Cardiac muscle cell (in vitro differentiated cells and primary cell): ENCODE results near the gene CREB3L1. TPM values are rescaled to one million over a fixed set of nuclear protein-coding genes. Genes with fewer than 3 reads are reported as not detected.
A peak's percentile ranks its signal among the peaks of the same experiment; 100 is the strongest.

ENCODE experiments used
- DNase-seq, 2 donors: peaks; one replicate each; pipeline versions ENCODE4 v3.0.0 to v3.0.0-alpha.2; 2010 to 2017; ENCODE audit warnings: low read depth in 1 of 2, low spot score in 1 of 2
- H3K27ac ChIP-seq: fragments of 200-600 bp; sonication (generic); 2 replicates; pipeline ENCODE4 v1.5.1; 2016
- H3K27me3 ChIP-seq: fragments of 200-600 bp; sonication (generic); 2 replicates; pipeline ENCODE4 v1.6.0; 2016; ENCODE audit warnings: control low read depth
- H3K36me3 ChIP-seq: fragments of 200-600 bp; sonication (generic); 2 replicates; pipeline ENCODE4 v1.5.1; 2016; ENCODE audit warnings: control low read depth
- H3K4me1 ChIP-seq: fragments of 200-600 bp; sonication (generic); 2 replicates; pipeline ENCODE4 v1.8.1; 2017; ENCODE audit warnings: low read depth, mild to moderate bottlenecking, mixed run types
- H3K4me3 ChIP-seq: fragments of 200-600 bp; sonication (generic); 2 replicates; pipeline ENCODE4 v1.5.1; 2016; ENCODE audit warnings: mild to moderate bottlenecking
- H3K9me3 ChIP-seq: fragments of 200-600 bp; sonication (generic); 2 replicates; pipeline ENCODE4 v1.5.1; 2017; ENCODE audit warnings: low read depth, mild to moderate bottlenecking, control low read depth
- polyA plus RNA-seq: library from polyadenylated mRNA; unstranded; fragments of >200 nt; fragmentation: Nextera tagmentation; extraction: Ambion mirVana; gene quantifications from 2 replicates; pipeline ENCODE4 v1.2.1, GENCODE V29; 2016
- total RNA-seq: library from RNA; depleted of rRNA; stranded (reverse); fragments of >200 nt; gene quantifications from 2 replicates; pipeline ENCODE4 v1.2.3, GENCODE V29; 2016
- TF ChIP-seq, protein P1 (sequence below): IDR thresholded peaks from 2 replicates; pipeline ENCODE4 v1.5.1; 2012; ENCODE audit warnings: low read depth, mild to moderate bottlenecking, low read length

Gene CREB3L1
- total and polyA plus RNA-seq, 2 experiments from 2014 or later: 3.8 to 14.1 TPM

GRCh38 chr11:46293066-46293465, 15.6 kb downstream of the CREB3L1 start:
- peaks cover 34% of the 10 kb centered on the region for H3K4me1 ChIP-seq
- TF ChIP-seq, protein P1, sequence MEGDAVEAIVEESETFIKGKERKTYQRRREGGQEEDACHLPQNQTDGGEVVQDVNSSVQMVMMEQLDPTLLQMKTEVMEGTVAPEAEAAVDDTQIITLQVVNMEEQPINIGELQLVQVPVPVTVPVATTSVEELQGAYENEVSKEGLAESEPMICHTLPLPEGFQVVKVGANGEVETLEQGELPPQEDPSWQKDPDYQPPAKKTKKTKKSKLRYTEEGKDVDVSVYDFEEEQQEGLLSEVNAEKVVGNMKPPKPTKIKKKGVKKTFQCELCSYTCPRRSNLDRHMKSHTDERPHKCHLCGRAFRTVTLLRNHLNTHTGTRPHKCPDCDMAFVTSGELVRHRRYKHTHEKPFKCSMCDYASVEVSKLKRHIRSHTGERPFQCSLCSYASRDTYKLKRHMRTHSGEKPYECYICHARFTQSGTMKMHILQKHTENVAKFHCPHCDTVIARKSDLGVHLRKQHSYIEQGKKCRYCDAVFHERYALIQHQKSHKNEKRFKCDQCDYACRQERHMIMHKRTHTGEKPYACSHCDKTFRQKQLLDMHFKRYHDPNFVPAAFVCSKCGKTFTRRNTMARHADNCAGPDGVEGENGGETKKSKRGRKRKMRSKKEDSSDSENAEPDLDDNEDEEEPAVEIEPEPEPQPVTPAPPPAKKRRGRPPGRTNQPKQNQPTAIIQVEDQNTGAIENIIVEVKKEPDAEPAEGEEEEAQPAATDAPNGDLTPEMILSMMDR: no peak

GRCh38 chr11:46293641-46294103, 16.2 kb downstream of the CREB3L1 start:
- H3K27me3 ChIP-seq: no peaks in the 10 kb centered on the region
- DNase-seq: peak in 1 of 2 donors; percentile 80
- H3K4me1 ChIP-seq: peaks cover 34% of the 10 kb centered on the region

More at GRCh38 chr11:46293066-46293465, 15.6 kb downstream of the CREB3L1 start:
- Histone ChIP-seq H3K27me3 (no peaks in the 10 kb centered on the region), H3K9me3 (no peaks in the 10 kb centered on the region), H3K27ac (no peak overlapping the region), H3K4me3 (no peak overlapping the region), H3K36me3 (no peaks in the 10 kb centered on the region)
- no peak for DNase-seq

GRCh38 chr11:46294365-46295309, 17.2 kb downstream of the CREB3L1 start:
- TF ChIP-seq, protein P1: no peak
- peaks cover 34% of the 10 kb centered on the region for H3K4me1 ChIP-seq
- peak overlapping the region; percentile 72 for H3K27ac ChIP-seq
- DNase-seq: peak; percentile 59 to 88
- H3K27me3 ChIP-seq: no peaks in the 10 kb centered on the region
- H3K9me3 ChIP-seq: no peaks in the 10 kb centered on the region
- H3K4me3 ChIP-seq: peak overlapping the region; percentile 28
- no peaks in the 10 kb centered on the region for H3K36me3 ChIP-seq

More at GRCh38 chr11:46293641-46294103, 16.2 kb downstream of the CREB3L1 start:
- Histone ChIP-seq H3K36me3 (no peaks in the 10 kb centered on the region), H3K4me3 (no peak overlapping the region), H3K27ac (peak overlapping the region; percentile 72), H3K9me3 (no peaks in the 10 kb centered on the region)
- TF ChIP-seq, protein P1: no peak

GRCh38 chr11:46295312-46296058, 18.0 kb downstream of the CREB3L1 start:
- H3K4me1 ChIP-seq: peaks cover 27% of the 10 kb centered on the region
- no peaks in the 10 kb centered on the region for H3K36me3 ChIP-seq

GRCh38 chr11:46296059-46296527, 18.6 kb downstream of the CREB3L1 start:
- Histone ChIP-seq H3K4me1 (peaks cover 21% of the 10 kb centered on the region), H3K4me3 (peak overlapping the region; percentile 28), H3K36me3 (no peaks in the 10 kb centered on the region), H3K27me3 (no peaks in the 10 kb centered on the region), H3K27ac (peak overlapping the region; percentile 75), H3K9me3 (no peaks in the 10 kb centered on the region)
- TF ChIP-seq, protein P1: no peak
- DNase-seq: peak in 1 of 2 donors; percentile 8

More at GRCh38 chr11:46295312-46296058, 18.0 kb downstream of the CREB3L1 start:
- Histone ChIP-seq H3K27ac (peak overlapping the region; percentile 72), H3K9me3 (no peaks in the 10 kb centered on the region), H3K27me3 (no peaks in the 10 kb centered on the region), H3K4me3 (peak overlapping the region; percentile 28)
- DNase-seq: peak; percentile 85 to 95
- TF ChIP-seq, protein P1: no peak
